ENCODE data around the gene IL10RB. TPM values are rescaled to one million over a fixed set of nuclear protein-coding genes. Genes with fewer than 3 reads are reported as not detected.
A peak's percentile ranks its signal among the peaks of the same experiment; 100 is the strongest.

IL10RB gene
- total RNA-seq, 4 donors from 2014 or later: 15.7 to 104 (median 63.2) TPM

DNA sequence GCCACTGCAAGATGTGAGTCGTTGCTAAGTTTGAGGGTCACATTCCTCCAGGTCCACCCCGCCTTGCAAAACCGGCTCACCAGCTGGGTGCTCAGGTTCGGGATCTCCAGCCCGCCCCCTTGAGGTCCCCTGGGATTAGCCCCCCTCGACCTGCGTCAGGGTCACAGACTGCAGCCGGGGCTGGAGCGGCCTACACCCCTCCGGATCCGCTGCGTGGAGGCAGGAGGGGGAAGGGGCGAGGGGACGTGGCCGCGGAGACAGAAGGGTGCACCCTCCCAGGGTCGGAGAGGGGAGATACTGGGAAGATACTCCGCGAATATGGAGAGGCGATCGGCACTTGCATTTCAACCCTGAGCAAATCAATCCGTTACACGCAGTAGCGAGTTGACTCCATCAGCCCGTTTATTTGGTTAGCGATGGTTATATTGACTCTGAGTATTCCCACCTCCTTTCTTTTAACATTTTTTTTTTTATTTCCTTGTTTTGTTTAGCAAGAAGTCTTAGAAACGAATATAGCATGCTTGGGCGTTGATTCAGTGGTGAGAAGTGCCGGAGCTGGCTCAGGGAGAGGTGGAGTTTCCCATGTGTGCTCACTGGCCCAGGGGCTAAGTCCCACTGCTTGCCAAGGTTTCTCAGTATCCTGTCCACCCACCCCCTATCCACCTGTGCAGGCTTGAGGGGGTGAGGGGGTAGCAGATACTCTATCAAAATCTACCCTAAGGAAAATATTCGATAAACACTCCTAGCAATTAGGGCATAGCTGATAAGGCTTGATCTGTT lies 35.4 kb upstream of the IL10RB start:
- Histone ChIP-seq H3K27me3 (no peaks in the 10 kb centered on the region), H3K4me1 (peaks cover 0 to 30% (median 6%) of the 10 kb centered on the region in 4 donors), H3K36me3 (no peaks in the 10 kb centered on the region), H3K4me3 (peak overlapping the region; percentile 75 to 99 (median 92)), H3K9me3 (no peaks in the 10 kb centered on the region), H3K27ac (peak overlapping the region; percentile 95 to 97 (median 96))
- TF ChIP-seq POLR2A (IDR thresholded peaks at IDR 0.05) (no peak), POLR2AphosphoS5 (IDR thresholded peaks at IDR 0.05) (peak in 2 of 3 donors; percentile 18 to 46)
- 3 to 13% methylated on average over 4 to 27 of the region's 30 CpGs for WGBS, 2 donors (ENCODE audit: low coverage in 1 of 2)
- intact Hi-C loops (cut with DNase I; ENCODE audit: low total_unique reads) (loop anchor here (5.0 kb wide), 1 partner anchor 37 kb away; the partner anchor contains the start of gene IL10RB), in situ Hi-C loops (cut with MboI; ENCODE audit: low pct_ligation_motif_present in 1 of 4, low pct_unique_long_range_greater_than_20kb in 1 of 4, low sequenced_read_pairs in 3 of 4) (no loop called here)
- peak; percentile 66 for DNase-seq

DNA sequence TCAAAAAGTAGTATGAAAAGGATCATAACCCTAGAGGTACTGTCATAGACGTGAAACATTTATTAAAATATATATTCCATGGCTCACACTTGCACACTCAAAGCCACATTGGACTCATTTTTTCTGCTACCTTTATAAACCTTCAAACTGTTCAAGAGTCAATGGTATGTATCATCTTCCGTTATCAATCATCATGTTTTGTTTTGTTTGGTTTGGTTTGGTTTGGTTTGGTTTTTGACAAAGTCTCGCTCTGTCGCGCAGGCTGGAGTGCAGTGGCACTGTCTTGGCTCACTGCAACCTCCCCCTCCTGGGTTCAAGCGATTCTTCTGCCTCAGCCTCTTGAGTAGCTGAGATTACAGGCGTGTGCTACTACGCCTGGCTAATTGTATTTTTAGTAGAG lies 34.6 kb upstream of the IL10RB start:
- no peaks in the 10 kb centered on the region for H3K36me3 ChIP-seq
- TF ChIP-seq POLR2A (IDR thresholded peaks at IDR 0.05) (no peak), CTCF (IDR thresholded peaks at IDR 0.05) (no peak), POLR2AphosphoS5 (IDR thresholded peaks at IDR 0.05) (no peak), EP300 (IDR thresholded peaks at IDR 0.05; ENCODE audit: low read depth) (no peak)
- WGBS, 2 donors (ENCODE audit: low coverage in 1 of 2): 64 to 71% methylated on average over 6 to 8 of the region's 8 CpGs
- H3K27me3 ChIP-seq: no peaks in the 10 kb centered on the region
- peak overlapping the region; percentile 95 to 97 (median 96) for H3K27ac ChIP-seq
- no peaks in the 10 kb centered on the region for H3K9me3 ChIP-seq
- H3K4me3 ChIP-seq: peak overlapping the region in 1 of 4 donors; percentile 96
- in situ Hi-C loops (cut with MboI; ENCODE audit: low pct_ligation_motif_present in 1 of 4, low pct_unique_long_range_greater_than_20kb in 1 of 4, low sequenced_read_pairs in 3 of 4): no loop called here
- no peak for DNase-seq
- intact Hi-C loops (cut with DNase I; ENCODE audit: low total_unique reads): loop anchor here (5.0 kb wide), 1 partner anchor 36 kb away; the partner anchor contains the start of gene IL10RB
- H3K4me1 ChIP-seq: peaks cover 0 to 30% (median 6%) of the 10 kb centered on the region in 4 donors

- 57 to 62% methylated on average over 3 to 5 of the region's 5 CpGs for whole genome bisulfite sequencing, 2 donors (ENCODE audit: low coverage in 1 of 2)
- in situ Hi-C loops (cut with MboI; ENCODE audit: low pct_ligation_motif_present in 1 of 4, low pct_unique_long_range_greater_than_20kb in 1 of 4, low sequenced_read_pairs in 3 of 4): no loop called here
Measured at GRCh38 chr21:33232291-33233034, 33.7 kb upstream of the IL10RB start.

More at GRCh38 chr21:33232291-33233034, 33.7 kb upstream of the IL10RB start:
- Histone ChIP-seq H3K9me3 (no peaks in the 10 kb centered on the region), H3K27me3 (no peaks in the 10 kb centered on the region), H3K27ac (peak overlapping the region; percentile 95 to 97 (median 96)), H3K4me1 (peaks cover 0 to 30% (median 6%) of the 10 kb centered on the region in 4 donors), H3K4me3 (peak overlapping the region in 1 of 4 donors; percentile 96), H3K36me3 (no peaks in the 10 kb centered on the region)
- TF ChIP-seq CTCF (IDR thresholded peaks at IDR 0.05): no peak
- no peak for TF ChIP-seq POLR2A (IDR thresholded peaks at IDR 0.05)
- no peak for TF ChIP-seq POLR2AphosphoS5 (IDR thresholded peaks at IDR 0.05)
- no peak for TF ChIP-seq EP300 (IDR thresholded peaks at IDR 0.05; ENCODE audit: low read depth)
- DNase-seq: no peak
- intact Hi-C loops (cut with DNase I; ENCODE audit: low total_unique reads): loop anchor here (5.0 kb wide), 1 partner anchor 35 kb away; the partner anchor contains the start of gene IL10RB

Measured in transverse colon (tissue), 4 donors.